Measurements from ENCODE around the gene ITGB5.

- TF ChIP-seq, protein P1, sequence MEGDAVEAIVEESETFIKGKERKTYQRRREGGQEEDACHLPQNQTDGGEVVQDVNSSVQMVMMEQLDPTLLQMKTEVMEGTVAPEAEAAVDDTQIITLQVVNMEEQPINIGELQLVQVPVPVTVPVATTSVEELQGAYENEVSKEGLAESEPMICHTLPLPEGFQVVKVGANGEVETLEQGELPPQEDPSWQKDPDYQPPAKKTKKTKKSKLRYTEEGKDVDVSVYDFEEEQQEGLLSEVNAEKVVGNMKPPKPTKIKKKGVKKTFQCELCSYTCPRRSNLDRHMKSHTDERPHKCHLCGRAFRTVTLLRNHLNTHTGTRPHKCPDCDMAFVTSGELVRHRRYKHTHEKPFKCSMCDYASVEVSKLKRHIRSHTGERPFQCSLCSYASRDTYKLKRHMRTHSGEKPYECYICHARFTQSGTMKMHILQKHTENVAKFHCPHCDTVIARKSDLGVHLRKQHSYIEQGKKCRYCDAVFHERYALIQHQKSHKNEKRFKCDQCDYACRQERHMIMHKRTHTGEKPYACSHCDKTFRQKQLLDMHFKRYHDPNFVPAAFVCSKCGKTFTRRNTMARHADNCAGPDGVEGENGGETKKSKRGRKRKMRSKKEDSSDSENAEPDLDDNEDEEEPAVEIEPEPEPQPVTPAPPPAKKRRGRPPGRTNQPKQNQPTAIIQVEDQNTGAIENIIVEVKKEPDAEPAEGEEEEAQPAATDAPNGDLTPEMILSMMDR (IDR thresholded peaks at IDR 0.05) = no peak
- no peak for TF ChIP-seq ZFX (IDR thresholded peaks at IDR 0.05; ENCODE audit: borderline replicate concordance)
Observed at GRCh38 chr3:124780761-124781475, 106.2 kb downstream of the ITGB5 start.
